K562 (cell line): ENCODE data around the gene NKG7. TPM values are rescaled to one million over a fixed set of nuclear protein-coding genes. Genes with fewer than 3 reads are reported as not detected.

Experiments used
- CHAMP1 ChIP-seq: fragments of 450-650 bp; IDR thresholded peaks from 2 replicates; pipeline ENCODE4 v1.6.1; 2016; ENCODE audit warnings: mild to moderate bottlenecking
- HMGXB4 ChIP-seq: sonication (generic); formaldehyde crosslinking; IDR thresholded peaks from 2 replicates; pipeline ENCODE4 v1.8.1; 2023; ENCODE audit warnings: mild to moderate bottlenecking, missing genetic modification reagents
- HOMEZ ChIP-seq: fragments of 250-450 bp; sonication (Bioruptor Pico); IDR thresholded peaks from 2 replicates; pipeline ENCODE4 v1.4.0; 2020; ENCODE audit warnings: mild to moderate bottlenecking, moderate library complexity
- JUND ChIP-seq, 2 experiments: IDR thresholded peaks; 2 replicates in 1 of 2; 3 replicates in 1 of 2; pipeline ENCODE4 v1.6.1; 2011; ENCODE audit warnings: borderline replicate concordance in 2 of 2, low read depth in 2 of 2, low read length in 2 of 2, improper control_type of control experiment in 1 of 2, missing biosample characterization in 1 of 2, missing genetic modification characterization in 1 of 2, missing genetic modification reagents in 1 of 2
- MYNN ChIP-seq, 2 experiments: sonication (generic); formaldehyde crosslinking in 1 of 2; IDR thresholded peaks; 2 replicates each; pipeline versions ENCODE4 v1.5.0 to v1.6.1; 2016 to 2020; ENCODE audit warnings: antibody characterized with exemption in 1 of 2, missing genetic modification reagents in 1 of 2
- SMARCE1 ChIP-seq: fragments of 450-650 bp; IDR thresholded peaks from 2 replicates; pipeline ENCODE4 v1.7.1; 2016; ENCODE audit warnings: mild to moderate bottlenecking
- VEZF1 ChIP-seq: fragments of 200-800 bp; sonication (Bioruptor generic); IDR thresholded peaks from 2 replicates; pipeline ENCODE4 v1.6.1; 2017; ENCODE audit warnings: missing genetic modification characterization, missing compliant biosample characterization
- polyA plus RNA-seq, 8 experiments: library from polyadenylated mRNA; depleted of rRNA in 4 of 8; stranded (reverse) in 5 of 8; unstranded in 3 of 8; fragments of >200 nt; fragmentation: Nextera tagmentation in 2 of 8; fragmentation: Illumina TruSeq in 1 of 8; extraction: Ambion mirVana in 2 of 8; extraction: Trizol in 1 of 8; gene quantifications; 2 replicates each; pipeline versions ENCODE4 v1.2.1 to v1.2.3, GENCODE V29; 2011 to 2014; ENCODE audit warnings: inconsistent platforms in 1 of 8, missing spikeins in 1 of 8
- total RNA-seq, 7 experiments: library from RNA; depleted of rRNA in 6 of 7; stranded (reverse); fragments of >200 nt in 6 of 7; fragmentation: Illumina TruSeq in 2 of 7; extraction: Trizol in 2 of 7; gene quantifications; 2 replicates each; pipeline versions ENCODE4 v1.2.1 to v1.2.3, GENCODE V29; 2011 to 2021; ENCODE audit warnings: low replicate concordance in 1 of 7

Gene NKG7
- total and polyA plus RNA-seq, 9 of the 15 experiments (the other 6 are each of a cell fraction or from before 2014, with no cell fraction given) = 0.30 to 0.70 (median 0.51) TPM; not detected in 2

- TF ChIP-seq VEZF1 (CRISPR knock-in tag) = peak; percentile 72
- peak; percentile 27; the same call in 1 of the 2 replicates for TF ChIP-seq SMARCE1
- TF ChIP-seq HMGXB4 = 0 out of 2 replicates have a peak, but pooled peaks have one; percentile 59
- peak; percentile 43 for TF ChIP-seq JUND (IDR thresholded peaks at IDR 0.05; ENCODE audit: borderline replicate concordance, low read depth, low read length)
- no peak for TF ChIP-seq JUND (tag; IDR thresholded peaks at IDR 0.05; ENCODE audit: borderline replicate concordance, low read depth, low read length)
- TF ChIP-seq CHAMP1 = no peak
- no peak for TF ChIP-seq HOMEZ (CRISPR knock-in tag)
- peak; percentile 32; the same call in 1 of the 2 replicates for TF ChIP-seq MYNN (IDR thresholded peaks at IDR 0.05)
- no peak for TF ChIP-seq MYNN (CRISPR knock-in tag; IDR thresholded peaks at IDR 0.05)
Observed at GRCh38 chr19:51338563-51339312, 33.7 kb downstream of the NKG7 start (continued).
